Measurements from ENCODE around the gene FAM117A.

DNA sequence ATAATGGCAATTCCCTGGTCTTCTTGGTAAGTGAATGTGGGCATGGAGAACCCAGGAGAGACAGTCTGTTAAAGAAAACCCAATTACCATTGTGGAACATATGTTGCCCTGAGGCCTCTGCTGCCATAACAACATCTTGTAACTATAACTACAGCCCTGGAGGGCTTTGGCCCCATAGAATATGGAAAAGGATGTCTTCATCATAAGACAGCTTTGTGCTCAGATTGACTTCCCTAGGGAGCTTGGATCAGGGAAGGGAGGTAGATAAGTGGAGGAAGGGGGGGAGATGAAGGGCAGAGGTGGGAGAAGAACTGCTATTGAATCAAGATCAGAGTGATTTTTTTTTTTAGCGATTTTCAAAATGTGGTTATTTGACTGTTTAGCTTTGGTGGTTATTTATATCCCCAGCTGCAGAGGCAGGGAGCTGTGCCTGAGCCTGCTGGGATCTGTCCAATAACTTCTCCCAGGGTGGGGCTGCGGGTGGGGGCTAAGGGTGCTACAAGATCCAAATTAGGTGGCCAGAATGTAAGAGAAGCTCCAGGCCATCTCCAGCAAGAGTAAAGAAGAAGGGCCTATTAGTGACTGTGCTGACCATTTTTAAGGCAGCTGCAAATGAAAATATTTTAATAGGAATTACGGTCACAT is 19.3 kb upstream of the FAM117A start:
- TF ChIP-seq, protein P1, sequence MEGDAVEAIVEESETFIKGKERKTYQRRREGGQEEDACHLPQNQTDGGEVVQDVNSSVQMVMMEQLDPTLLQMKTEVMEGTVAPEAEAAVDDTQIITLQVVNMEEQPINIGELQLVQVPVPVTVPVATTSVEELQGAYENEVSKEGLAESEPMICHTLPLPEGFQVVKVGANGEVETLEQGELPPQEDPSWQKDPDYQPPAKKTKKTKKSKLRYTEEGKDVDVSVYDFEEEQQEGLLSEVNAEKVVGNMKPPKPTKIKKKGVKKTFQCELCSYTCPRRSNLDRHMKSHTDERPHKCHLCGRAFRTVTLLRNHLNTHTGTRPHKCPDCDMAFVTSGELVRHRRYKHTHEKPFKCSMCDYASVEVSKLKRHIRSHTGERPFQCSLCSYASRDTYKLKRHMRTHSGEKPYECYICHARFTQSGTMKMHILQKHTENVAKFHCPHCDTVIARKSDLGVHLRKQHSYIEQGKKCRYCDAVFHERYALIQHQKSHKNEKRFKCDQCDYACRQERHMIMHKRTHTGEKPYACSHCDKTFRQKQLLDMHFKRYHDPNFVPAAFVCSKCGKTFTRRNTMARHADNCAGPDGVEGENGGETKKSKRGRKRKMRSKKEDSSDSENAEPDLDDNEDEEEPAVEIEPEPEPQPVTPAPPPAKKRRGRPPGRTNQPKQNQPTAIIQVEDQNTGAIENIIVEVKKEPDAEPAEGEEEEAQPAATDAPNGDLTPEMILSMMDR (IDR thresholded peaks at IDR 0.05): no peak
- TF ChIP-seq NR2C2 (CRISPR knock-in tag; IDR thresholded peaks at IDR 0.05): no peak
- no peak for TF ChIP-seq MXD4 (CRISPR knock-in tag; IDR thresholded peaks at IDR 0.05; ENCODE audit: borderline replicate concordance)
- TF ChIP-seq, protein P2, sequence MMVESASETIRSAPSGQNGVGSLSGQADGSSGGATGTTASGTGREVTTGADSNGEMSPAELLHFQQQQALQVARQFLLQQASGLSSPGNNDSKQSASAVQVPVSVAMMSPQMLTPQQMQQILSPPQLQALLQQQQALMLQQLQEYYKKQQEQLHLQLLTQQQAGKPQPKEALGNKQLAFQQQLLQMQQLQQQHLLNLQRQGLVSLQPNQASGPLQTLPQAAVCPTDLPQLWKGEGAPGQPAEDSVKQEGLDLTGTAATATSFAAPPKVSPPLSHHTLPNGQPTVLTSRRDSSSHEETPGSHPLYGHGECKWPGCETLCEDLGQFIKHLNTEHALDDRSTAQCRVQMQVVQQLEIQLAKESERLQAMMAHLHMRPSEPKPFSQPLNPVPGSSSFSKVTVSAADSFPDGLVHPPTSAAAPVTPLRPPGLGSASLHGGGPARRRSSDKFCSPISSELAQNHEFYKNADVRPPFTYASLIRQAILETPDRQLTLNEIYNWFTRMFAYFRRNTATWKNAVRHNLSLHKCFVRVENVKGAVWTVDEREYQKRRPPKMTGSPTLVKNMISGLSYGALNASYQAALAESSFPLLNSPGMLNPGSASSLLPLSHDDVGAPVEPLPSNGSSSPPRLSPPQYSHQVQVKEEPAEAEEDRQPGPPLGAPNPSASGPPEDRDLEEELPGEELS (CRISPR knock-in tag; IDR thresholded peaks at IDR 0.05): no peak
- TF ChIP-seq MYBL2 (CRISPR knock-in tag; IDR thresholded peaks at IDR 0.05): no peak
- TF ChIP-seq, protein P3, sequence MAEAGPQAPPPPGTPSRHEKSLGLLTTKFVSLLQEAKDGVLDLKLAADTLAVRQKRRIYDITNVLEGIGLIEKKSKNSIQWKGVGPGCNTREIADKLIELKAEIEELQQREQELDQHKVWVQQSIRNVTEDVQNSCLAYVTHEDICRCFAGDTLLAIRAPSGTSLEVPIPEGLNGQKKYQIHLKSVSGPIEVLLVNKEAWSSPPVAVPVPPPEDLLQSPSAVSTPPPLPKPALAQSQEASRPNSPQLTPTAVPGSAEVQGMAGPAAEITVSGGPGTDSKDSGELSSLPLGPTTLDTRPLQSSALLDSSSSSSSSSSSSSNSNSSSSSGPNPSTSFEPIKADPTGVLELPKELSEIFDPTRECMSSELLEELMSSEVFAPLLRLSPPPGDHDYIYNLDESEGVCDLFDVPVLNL (CRISPR knock-in tag; IDR thresholded peaks at IDR 0.05; ENCODE audit: borderline replicate concordance, low read depth): no peak
